K562 (cell line): ENCODE data around the gene DNASE2.

Experiments used
- BRCA1 ChIP-seq, 2 experiments: fragments of 450-650 bp in 1 of 2; sonication (generic) in 1 of 2; formaldehyde crosslinking in 1 of 2; IDR thresholded peaks; 2 replicates each; pipeline versions ENCODE4 v1.5.0 to v1.6.1; 2017 to 2020; ENCODE audit warnings: mild to moderate bottlenecking in 1 of 2, missing genetic modification reagents in 1 of 2
- GABPA ChIP-seq: fragments of 200-800 bp; sonication (Bioruptor generic); conservative IDR thresholded peaks from 2 replicates; pipeline ENCODE4 v1.6.1; 2016; ENCODE audit warnings: low read depth, missing genetic modification characterization, missing compliant biosample characterization
- SMAD4 ChIP-seq: fragments of 250-450 bp; sonication (Bioruptor Pico); conservative IDR thresholded peaks from 2 replicates; pipeline ENCODE4 v1.8.0; 2021; ENCODE audit warnings: inconsistent platforms, mild to moderate bottlenecking, moderate library complexity
- ZBTB8A ChIP-seq: fragments of 450-650 bp; IDR thresholded peaks from 2 replicates; pipeline ENCODE4 v1.6.1; 2018; ENCODE audit warnings: mild to moderate bottlenecking, moderate library complexity; ENCODE audit not compliant: partially characterized antibody
- ZSCAN32 ChIP-seq: fragments of 450-650 bp; formaldehyde crosslinking; IDR thresholded peaks from 2 replicates; pipeline ENCODE4 v1.4.0; 2020; ENCODE audit warnings: mild to moderate bottlenecking, moderate library complexity
- TF ChIP-seq, protein P1 (sequence below): fragments of 450-650 bp; formaldehyde crosslinking; IDR thresholded peaks from 2 replicates; pipeline ENCODE4 v1.4.0; 2022; ENCODE audit warnings: mild to moderate bottlenecking, moderate library complexity

DNA sequence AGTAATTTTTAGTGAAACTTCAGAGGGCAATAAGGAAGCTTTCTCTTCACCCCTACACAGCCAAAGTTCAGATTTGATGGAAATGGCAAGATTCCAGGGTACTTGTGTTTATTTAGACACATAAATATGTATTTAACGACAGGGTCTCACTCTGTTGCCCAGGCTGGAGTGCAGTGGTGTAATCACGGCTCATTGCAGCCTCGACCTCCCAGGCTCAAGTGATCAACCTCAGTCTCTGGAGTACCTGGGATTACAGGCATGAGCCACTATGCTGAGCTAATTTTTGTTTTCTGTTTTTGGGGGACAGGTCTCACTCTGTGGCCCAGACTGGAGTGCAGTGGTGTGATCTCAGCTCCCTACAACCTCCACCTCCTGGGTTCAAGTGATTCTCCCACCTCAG is 39.8 kb upstream of the DNASE2 start:
- TF ChIP-seq ZBTB8A (no peak), ZSCAN32 (CRISPR knock-in tag) (no peak), BRCA1 (IDR thresholded peaks at IDR 0.05) (no peak), BRCA1 (CRISPR knock-in tag; IDR thresholded peaks at IDR 0.05) (no peak), GABPA (tag) (no peak), SMAD4 (CRISPR knock-in tag) (no peak)
- TF ChIP-seq, protein P1, sequence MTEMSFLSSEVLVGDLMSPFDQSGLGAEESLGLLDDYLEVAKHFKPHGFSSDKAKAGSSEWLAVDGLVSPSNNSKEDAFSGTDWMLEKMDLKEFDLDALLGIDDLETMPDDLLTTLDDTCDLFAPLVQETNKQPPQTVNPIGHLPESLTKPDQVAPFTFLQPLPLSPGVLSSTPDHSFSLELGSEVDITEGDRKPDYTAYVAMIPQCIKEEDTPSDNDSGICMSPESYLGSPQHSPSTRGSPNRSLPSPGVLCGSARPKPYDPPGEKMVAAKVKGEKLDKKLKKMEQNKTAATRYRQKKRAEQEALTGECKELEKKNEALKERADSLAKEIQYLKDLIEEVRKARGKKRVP (CRISPR knock-in tag), result no peak
